Measurements from ENCODE around the gene ACTA2. TPM values are rescaled to one million over a fixed set of nuclear protein-coding genes. Genes with fewer than 3 reads are reported as not detected.

Gene ACTA2
- total RNA-seq, 2 experiments from 2014 or later, result 10.7 to 10.8 TPM

DNA sequence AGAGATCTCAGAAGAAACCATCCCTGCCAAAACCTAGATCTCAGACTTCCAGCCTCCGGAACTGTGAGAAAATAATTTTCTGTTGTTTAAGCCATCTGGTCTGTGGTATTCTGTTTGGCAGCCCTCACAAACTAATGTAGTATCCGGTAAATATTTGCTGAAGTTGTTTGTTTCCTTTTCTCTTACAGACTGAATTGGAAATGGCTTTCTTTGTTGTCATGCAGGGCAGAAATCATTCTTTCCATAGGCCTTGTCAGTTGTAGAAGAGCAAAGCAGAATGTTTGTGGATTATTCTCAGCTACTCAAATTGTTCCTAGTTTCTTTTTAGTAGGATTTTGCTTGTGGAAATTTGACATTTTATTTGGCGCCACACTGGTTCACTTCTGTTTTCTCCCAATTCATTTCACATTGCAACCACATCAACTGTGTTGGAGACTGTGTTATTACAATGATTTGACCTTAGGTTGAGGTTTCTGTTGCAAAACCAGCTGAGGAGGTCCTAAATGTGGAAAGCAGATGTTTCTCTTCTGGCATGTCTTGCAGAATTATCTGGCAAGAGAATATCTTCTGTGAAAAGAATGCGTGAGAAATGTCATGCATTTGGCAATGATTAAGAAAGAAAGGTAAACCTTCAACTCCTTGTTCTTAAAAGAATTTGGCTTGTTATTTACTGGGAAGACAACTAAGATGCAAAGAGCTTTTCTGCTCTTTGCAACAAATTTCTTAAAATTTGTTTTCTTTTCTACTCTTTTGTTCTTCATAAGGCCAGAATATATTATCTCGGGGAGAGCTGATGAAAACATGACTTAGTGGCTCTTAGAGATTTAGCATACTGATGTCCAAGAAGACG, 25.8 kb downstream of the ACTA2 start:
- POLR2A ChIA-PET, result no interaction called here
- DNase-seq, result no peak
- no peak overlapping the region for H3K27ac Mint-ChIP-seq

DNA sequence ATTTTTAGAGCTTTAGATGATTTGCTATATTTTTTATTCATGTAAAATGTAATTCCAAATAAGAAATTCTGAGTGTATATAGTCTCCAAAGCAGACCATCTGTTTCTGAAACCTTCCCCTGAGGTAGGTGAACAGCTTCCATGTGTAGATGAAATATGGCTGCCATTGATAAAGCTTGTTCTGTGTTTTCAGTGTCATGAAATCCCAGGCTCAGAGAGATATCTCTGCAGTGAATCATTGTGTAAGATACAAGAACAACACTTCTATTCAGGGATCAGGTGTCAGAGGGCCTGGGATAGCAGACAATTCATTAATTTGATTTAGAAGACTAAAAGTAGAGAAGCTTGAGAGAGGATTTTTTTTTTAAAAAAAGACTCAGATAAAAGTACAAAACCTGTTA, 29.1 kb downstream of the ACTA2 start:
- Mint-ChIP-seq H3K36me3 (ENCODE audit: low read depth) (peaks cover 66% of the 10 kb centered on the region), H3K27me3 (no peaks in the 10 kb centered on the region), H3K4me3 (no peak overlapping the region), H3K9me3 (no peaks in the 10 kb centered on the region), H3K27ac (no peak overlapping the region), H3K4me1 (no peaks in the 10 kb centered on the region)
- no peak for DNase-seq
- CTCF ChIA-PET, result interaction anchor here (1.3 to 1.4 kb wide), 2 partner anchors 9 to 44 kb away, joined by 3 to 9 read pairs; partner anchors contain the start of gene STAMBPL1
- POLR2A ChIA-PET, result no interaction called here

More for the DNA sequence above, 25.8 kb downstream of the ACTA2 start:
- Mint-ChIP-seq H3K36me3 (ENCODE audit: low read depth) (peaks cover 67% of the 10 kb centered on the region), H3K4me1 (peaks cover 3% of the 10 kb centered on the region), H3K27me3 (no peaks in the 10 kb centered on the region), H3K4me3 (no peak overlapping the region), H3K9me3 (no peaks in the 10 kb centered on the region)
- CTCF ChIA-PET, result interaction anchor here (0.9 kb wide), 1 partner anchor 69 kb away, joined by 3 read pairs; no protein-coding TSS in a partner anchor

DNA sequence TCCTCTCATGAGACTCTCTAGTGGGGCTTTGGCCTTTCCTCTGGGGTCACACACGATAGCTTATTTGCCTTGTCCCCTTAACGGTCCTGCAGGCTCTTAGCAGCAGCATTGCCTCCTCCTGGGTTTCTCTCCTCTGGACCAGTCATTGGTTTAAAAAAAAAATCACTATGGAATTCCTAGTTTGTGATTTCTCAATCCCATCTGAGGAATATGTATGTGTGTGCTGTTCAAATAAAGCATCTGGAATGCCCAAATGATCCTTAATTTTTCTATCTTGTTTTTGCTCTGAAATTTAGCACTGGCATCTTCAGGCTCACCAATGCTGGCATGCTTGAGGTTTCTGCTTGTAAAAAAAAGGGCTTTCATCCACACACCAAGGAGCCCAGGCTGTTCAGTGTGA, 30.5 kb downstream of the ACTA2 start:
- Mint-ChIP-seq H3K9me3 (no peaks in the 10 kb centered on the region), H3K27ac (no peak overlapping the region), H3K4me1 (no peaks in the 10 kb centered on the region), H3K36me3 (ENCODE audit: low read depth) (peaks cover 68% of the 10 kb centered on the region), H3K4me3 (no peak overlapping the region), H3K27me3 (no peaks in the 10 kb centered on the region)
- no peak for DNase-seq
- POLR2A ChIA-PET, result no interaction called here
- CTCF ChIA-PET, result interaction anchor here (0.6 kb wide), 1 partner anchor 111 kb away, joined by 4 read pairs; no protein-coding TSS in a partner anchor

DNA sequence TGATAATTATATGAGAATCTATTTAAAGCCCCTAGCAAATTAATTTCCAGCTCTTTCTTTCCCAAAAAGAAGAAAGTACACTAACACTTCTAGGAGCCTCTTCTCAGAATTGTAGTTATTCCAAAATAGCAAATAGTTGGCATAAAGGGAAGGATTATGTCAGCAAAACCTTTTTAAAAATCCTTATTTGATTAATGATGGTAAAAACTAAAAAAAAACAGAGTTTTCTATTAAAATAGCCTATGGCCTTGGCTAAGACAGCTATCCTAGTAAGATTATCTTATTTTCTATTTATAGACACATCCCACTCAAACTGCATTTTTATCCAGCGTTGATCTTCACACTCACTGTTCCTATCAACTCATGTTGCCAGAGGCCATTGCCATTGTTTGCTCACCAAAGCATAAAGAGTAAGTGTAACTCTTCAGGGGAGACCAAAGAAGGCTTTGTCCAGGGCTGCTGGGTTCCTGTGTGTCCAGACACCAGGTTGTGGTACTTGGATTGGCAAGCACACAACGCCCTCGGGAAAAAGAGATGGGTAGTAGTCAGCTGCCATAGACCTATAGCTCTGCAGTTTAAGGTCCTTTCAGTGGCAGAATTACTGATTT, 31.5 kb downstream of the ACTA2 start:
- peaks cover 65% of the 10 kb centered on the region for H3K36me3 Mint-ChIP-seq (ENCODE audit: low read depth)

DNA sequence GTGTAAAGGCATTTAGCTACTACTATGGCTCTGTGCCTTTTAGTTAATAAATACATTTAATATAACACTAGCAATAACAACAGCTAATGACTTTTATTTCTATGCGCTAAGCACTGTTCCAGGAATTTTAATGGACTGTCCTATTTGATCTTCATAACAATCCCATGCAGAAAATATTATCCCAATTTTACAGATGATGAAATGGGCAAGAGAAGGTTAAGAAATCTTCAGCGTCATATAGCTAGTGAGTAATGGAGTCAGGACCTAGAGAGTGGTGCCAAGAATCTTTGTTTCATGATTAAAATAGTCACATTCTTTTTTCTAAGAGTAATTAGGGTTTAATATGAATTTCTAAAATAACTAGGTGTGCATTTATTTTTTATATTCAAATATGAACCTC, 32.4 kb downstream of the ACTA2 start:
- no peaks in the 10 kb centered on the region for H3K27me3 Mint-ChIP-seq
- no peak overlapping the region for H3K4me3 Mint-ChIP-seq
- H3K36me3 Mint-ChIP-seq (ENCODE audit: low read depth), result peaks cover 69% of the 10 kb centered on the region
- no peaks in the 10 kb centered on the region for H3K4me1 Mint-ChIP-seq
- no peaks in the 10 kb centered on the region for H3K9me3 Mint-ChIP-seq
- ChIA-PET POLR2A (no interaction called here), CTCF (interaction anchor here (1.6 kb wide), 1 partner anchor 10 kb away, joined by 4 read pairs; no protein-coding TSS in a partner anchor)
- H3K27ac Mint-ChIP-seq, result no peak overlapping the region
- DNase-seq, result no peak

More for the DNA sequence above, 31.5 kb downstream of the ACTA2 start:
- Mint-ChIP-seq H3K27me3 (no peaks in the 10 kb centered on the region), H3K27ac (no peak overlapping the region), H3K9me3 (no peaks in the 10 kb centered on the region), H3K4me3 (no peak overlapping the region), H3K4me1 (no peaks in the 10 kb centered on the region)
- DNase-seq, result no peak
- ChIA-PET CTCF (interaction anchor here (1.6 kb wide), 1 partner anchor 11 kb away, joined by 4 read pairs; no protein-coding TSS in a partner anchor), POLR2A (no interaction called here)

DNA sequence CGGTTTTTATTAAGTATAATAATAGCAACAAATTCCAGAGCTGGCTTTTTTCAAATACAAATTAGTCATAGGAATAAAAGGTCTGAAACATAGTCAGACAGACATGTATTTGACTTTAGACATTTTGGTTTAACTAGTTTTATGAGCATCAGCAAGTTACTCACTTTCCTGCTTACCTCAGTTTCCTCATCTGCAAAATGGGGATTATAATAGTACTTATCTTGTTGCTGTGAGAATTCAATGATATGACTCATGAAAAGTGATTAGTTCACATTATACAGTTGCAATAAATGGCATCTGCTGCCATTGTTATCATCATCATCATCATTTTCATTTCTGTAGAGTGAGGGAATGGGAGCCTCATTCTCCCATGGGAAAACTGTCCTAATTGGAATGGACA, 33.5 kb downstream of the ACTA2 start:
- H3K36me3 Mint-ChIP-seq (ENCODE audit: low read depth), result peaks cover 64% of the 10 kb centered on the region
- DNase-seq, result no peak
- ChIA-PET CTCF (no interaction called here), POLR2A (no interaction called here)
- no peak overlapping the region for H3K4me3 Mint-ChIP-seq
- H3K27ac Mint-ChIP-seq, result no peak overlapping the region
- no peaks in the 10 kb centered on the region for H3K9me3 Mint-ChIP-seq
- no peaks in the 10 kb centered on the region for H3K4me1 Mint-ChIP-seq
- no peaks in the 10 kb centered on the region for H3K27me3 Mint-ChIP-seq

DNA sequence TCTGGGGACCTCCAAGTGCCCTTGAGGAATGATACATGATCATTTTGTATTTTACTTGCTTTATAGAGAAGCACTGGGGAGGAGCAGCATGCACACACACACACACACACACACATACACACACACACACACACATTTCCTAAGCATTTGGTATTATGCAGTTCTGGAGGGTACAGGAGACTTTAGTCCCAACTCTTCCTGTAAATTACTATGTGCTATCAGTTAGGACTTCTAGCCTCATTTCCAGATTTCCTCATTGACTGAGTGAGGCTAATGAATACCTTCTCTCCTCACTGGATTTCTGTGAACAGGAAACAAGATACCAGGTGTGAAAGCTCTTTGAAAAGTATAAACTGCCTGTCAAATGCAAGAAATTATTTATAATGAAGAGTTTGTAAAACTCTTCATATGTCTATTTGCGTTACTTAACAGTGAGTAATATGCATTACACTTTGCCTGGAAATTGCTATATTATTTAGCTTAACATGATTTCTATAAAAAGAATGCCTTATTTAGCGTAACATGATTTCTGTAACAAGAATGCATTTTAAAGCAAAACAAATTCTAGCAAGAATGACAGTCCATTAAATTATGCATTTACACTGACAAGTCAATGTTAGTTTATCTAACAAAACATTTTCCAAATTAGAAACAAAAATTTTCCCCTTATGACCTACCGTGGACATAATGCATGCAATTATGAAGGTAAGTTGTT, 34.2 kb downstream of the ACTA2 start:
- Mint-ChIP-seq H3K4me3 (no peak overlapping the region), H3K4me1 (no peaks in the 10 kb centered on the region), H3K36me3 (ENCODE audit: low read depth) (peaks cover 61% of the 10 kb centered on the region), H3K9me3 (no peaks in the 10 kb centered on the region), H3K27ac (no peak overlapping the region), H3K27me3 (no peaks in the 10 kb centered on the region)
- CTCF ChIA-PET, result interaction anchor here (0.6 kb wide), 1 partner anchor 20 kb away, joined by 3 read pairs; no protein-coding TSS in a partner anchor
- POLR2A ChIA-PET, result no interaction called here
- no peak for DNase-seq

DNA sequence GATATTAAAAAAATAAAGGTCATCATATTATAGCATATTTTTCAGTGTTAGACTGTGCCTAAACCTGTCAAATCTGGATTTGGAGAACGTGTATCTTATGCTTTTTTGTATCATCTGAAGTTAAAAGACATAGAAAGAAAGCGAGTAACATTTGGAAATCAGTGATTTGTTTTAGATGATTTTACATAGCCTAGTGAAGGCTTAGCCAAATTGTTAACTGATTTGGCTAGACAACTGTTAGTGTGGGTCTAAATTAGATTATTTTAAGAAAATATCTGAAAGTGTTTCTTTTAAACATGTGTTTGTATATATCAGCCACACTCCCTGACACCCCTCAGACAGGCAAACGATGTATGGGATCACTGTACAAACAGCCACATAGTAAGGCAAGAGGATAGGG, 35.6 kb downstream of the ACTA2 start:
- Mint-ChIP-seq H3K27me3 (no peaks in the 10 kb centered on the region), H3K36me3 (ENCODE audit: low read depth) (peaks cover 61% of the 10 kb centered on the region), H3K4me1 (no peaks in the 10 kb centered on the region), H3K4me3 (no peak overlapping the region), H3K9me3 (no peaks in the 10 kb centered on the region), H3K27ac (no peak overlapping the region)
- CTCF ChIA-PET, result interaction anchor here (0.6 kb wide), 1 partner anchor 216 kb away, joined by 3 read pairs; no protein-coding TSS in a partner anchor
- POLR2A ChIA-PET, result no interaction called here
- DNase-seq, result no peak

DNA sequence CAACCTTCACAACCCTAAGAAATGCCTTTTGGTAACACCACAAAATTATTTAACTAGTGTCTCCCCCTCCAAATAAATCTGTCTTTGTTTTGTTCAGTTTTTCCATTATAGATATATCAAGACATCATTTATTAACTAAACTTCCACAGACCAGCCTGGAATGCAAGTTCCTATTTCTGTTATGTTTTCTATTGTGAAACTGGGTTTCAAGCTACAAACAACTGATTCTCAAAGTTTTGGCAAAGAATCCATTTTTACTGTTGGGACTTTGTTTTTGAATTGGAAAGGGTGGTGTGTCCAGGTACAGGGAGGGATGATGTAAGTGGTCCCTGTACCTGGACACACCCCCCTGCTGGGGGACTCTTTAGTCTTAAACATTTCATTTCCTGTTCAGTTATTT, 36.3 kb downstream of the ACTA2 start:
- Mint-ChIP-seq H3K4me1 (no peaks in the 10 kb centered on the region), H3K27ac (no peak overlapping the region), H3K27me3 (no peaks in the 10 kb centered on the region), H3K36me3 (ENCODE audit: low read depth) (peaks cover 67% of the 10 kb centered on the region), H3K4me3 (no peak overlapping the region), H3K9me3 (no peaks in the 10 kb centered on the region)
- POLR2A ChIA-PET, result no interaction called here
- CTCF ChIA-PET, result no interaction called here
- no peak for DNase-seq

DNA sequence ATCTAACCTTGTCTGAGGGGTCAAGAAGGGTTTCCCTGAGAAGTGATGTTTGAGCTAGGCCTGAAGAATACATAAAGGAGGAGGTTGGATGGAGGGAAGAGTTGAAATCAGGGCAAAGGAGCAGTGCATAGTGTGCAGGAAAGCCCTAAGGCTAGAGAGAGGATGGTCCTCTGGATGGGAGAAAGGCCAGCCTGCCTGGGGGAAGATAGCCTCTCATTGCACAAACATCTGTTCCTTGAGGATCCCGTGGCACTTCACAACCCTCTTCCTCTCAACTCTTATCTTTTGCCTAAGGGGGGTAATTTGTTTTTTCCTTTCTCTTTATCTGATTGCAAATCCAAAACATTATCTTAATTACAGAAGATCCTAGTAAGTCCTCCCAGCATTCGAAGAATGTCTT, 36.8 kb downstream of the ACTA2 start:
- no peaks in the 10 kb centered on the region for H3K9me3 Mint-ChIP-seq
- ChIA-PET POLR2A (no interaction called here), CTCF (no interaction called here)
- no peaks in the 10 kb centered on the region for H3K4me1 Mint-ChIP-seq
- DNase-seq, result no peak
- H3K4me3 Mint-ChIP-seq, result no peak overlapping the region
- peaks cover 71% of the 10 kb centered on the region for H3K36me3 Mint-ChIP-seq (ENCODE audit: low read depth)
- H3K27me3 Mint-ChIP-seq, result no peaks in the 10 kb centered on the region
- H3K27ac Mint-ChIP-seq, result no peak overlapping the region

DNA sequence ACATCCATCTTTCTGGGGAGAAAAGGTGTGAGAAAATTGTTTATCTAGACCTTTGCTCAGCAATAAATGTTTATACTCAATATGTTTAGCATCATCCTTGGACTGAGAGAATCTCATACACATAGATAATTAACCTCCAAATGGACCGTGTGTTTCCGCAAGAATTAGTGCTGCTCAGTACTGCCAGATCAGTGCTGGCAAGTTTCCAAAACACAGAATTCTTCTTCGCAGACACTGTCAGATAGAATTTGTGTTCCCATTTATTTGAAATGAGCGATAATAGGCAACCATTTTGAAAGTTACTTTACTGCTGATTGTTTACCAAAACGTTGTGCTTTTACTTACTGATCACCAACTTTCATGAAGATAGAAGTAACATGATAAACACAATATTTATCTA, 38.8 kb downstream of the ACTA2 start:
- Mint-ChIP-seq H3K4me3 (no peak overlapping the region), H3K36me3 (ENCODE audit: low read depth) (peaks cover 73% of the 10 kb centered on the region), H3K27ac (no peak overlapping the region), H3K4me1 (no peaks in the 10 kb centered on the region), H3K27me3 (no peaks in the 10 kb centered on the region), H3K9me3 (no peaks in the 10 kb centered on the region)
- DNase-seq, result no peak
- ChIA-PET POLR2A (no interaction called here), CTCF (no interaction called here)

DNA sequence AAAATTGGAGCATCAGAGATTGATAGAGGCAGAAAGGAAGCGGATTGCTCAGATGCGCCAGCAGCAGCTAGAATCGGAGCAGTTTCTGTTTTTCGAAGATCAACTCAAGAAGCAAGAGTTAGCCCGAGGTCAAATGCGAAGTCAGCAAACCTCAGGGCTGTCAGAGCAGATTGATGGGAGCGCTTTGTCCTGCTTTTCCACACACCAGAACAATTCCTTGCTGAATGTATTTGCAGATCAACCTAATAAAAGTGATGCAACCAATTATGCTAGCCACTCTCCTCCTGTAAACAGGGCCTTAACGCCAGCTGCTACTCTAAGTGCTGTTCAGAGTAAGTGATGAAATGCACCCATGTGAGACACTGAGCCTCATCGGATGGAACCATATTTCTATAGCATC, 39.4 kb downstream of the ACTA2 start:
- Mint-ChIP-seq H3K27ac (peak overlapping the region; percentile 9), H3K27me3 (no peaks in the 10 kb centered on the region), H3K4me1 (peaks cover 2% of the 10 kb centered on the region), H3K36me3 (ENCODE audit: low read depth) (peaks cover 74% of the 10 kb centered on the region), H3K9me3 (no peaks in the 10 kb centered on the region), H3K4me3 (no peak overlapping the region)
- no peak for DNase-seq
- POLR2A ChIA-PET, result no interaction called here
- CTCF ChIA-PET, result no interaction called here

DNA sequence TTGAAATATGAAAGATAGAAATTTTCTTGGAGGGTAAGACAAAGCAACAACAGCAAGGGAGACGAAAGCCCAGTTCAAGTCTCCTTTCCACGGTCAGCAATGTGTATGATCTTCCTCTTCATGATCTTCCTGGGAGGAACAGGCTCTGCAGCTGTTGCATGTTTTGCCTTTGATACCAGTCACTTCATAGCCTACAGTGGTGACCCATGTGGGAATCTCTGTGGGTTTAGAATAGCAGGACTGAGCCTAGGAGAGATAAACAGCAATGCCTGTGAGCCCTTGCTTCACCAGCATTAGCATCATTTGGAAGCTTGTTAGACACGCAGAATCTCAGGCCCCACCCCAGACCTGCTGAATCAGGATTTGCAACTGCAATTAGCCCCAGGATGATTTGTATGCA, 40.7 kb downstream of the ACTA2 start:
- H3K36me3 Mint-ChIP-seq (ENCODE audit: low read depth), result peaks cover 70% of the 10 kb centered on the region
- H3K27ac Mint-ChIP-seq, result peak overlapping the region; percentile 28
- no peaks in the 10 kb centered on the region for H3K9me3 Mint-ChIP-seq
- POLR2A ChIA-PET, result no interaction called here
- no peak overlapping the region for H3K4me3 Mint-ChIP-seq
- H3K4me1 Mint-ChIP-seq, result peaks cover 3% of the 10 kb centered on the region
- CTCF ChIA-PET, result interaction anchor here (0.9 to 1.1 kb wide), 2 partner anchors 21 to 23 kb away, joined by 4 read pairs; no protein-coding TSS in a partner anchor
- DNase-seq, result no peak
- no peaks in the 10 kb centered on the region for H3K27me3 Mint-ChIP-seq
